GM19351 (cell line): Measurements from ENCODE around the gene GALNT3.

Source experiments
- ATAC-seq: cut with Tn5 transposase; IDR thresholded peaks from one replicate; pipeline ENCODE4 v1.9.1; 2021; ENCODE audit warnings: mild to moderate bottlenecking, moderate library complexity; ENCODE audit not compliant: unreplicated experiment

Gene GALNT3

GRCh38 chr2:165796819-165797530 is 2.9 kb upstream of the GALNT3 start:
- no peak for ATAC-seq

- ATAC-seq = no peak
These were observed 2.1 kb upstream of the GALNT3 start for GRCh38 chr2:165796129-165796528.

GRCh38 chr2:165795011-165795410 is 964 bp upstream of the GALNT3 start:
- peak; percentile 24 for ATAC-seq

GRCh38 chr2:165794536-165794928 is 485 bp upstream of the GALNT3 start:
- ATAC-seq = peak; percentile 94

- peak; percentile 2 for ATAC-seq
These were observed 777 bp downstream of the GALNT3 start for GRCh38 chr2:165793161-165793778.

- no peak for ATAC-seq
These were observed 2.0 kb downstream of the GALNT3 start for GRCh38 chr2:165792104-165792454.

- no peak for ATAC-seq
These were observed 2.5 kb downstream of the GALNT3 start for GRCh38 chr2:165791421-165792103.

GRCh38 chr2:165790466-165790865 is 3.6 kb downstream of the GALNT3 start:
- ATAC-seq = no peak

- ATAC-seq = no peak
These were observed 6.7 kb downstream of the GALNT3 start for GRCh38 chr2:165787334-165787733.

- ATAC-seq = no peak
These were observed 14.3 kb downstream of the GALNT3 start for GRCh38 chr2:165779706-165780105.

GRCh38 chr2:165778653-165779451 is 15.2 kb downstream of the GALNT3 start:
- no peak for ATAC-seq

- no peak for ATAC-seq
These were observed 15.9 kb downstream of the GALNT3 start for GRCh38 chr2:165778187-165778556.

GRCh38 chr2:165777522-165778186 is 16.4 kb downstream of the GALNT3 start:
- peak; percentile 65 for ATAC-seq

GRCh38 chr2:165776796-165777195 is 17.3 kb downstream of the GALNT3 start:
- no peak for ATAC-seq

- no peak for ATAC-seq
These were observed 18.0 kb downstream of the GALNT3 start for GRCh38 chr2:165776013-165776412.

GRCh38 chr2:165773684-165774083 is 20.4 kb downstream of the GALNT3 start:
- ATAC-seq = no peak

- no peak for ATAC-seq
These were observed 21.9 kb downstream of the GALNT3 start for GRCh38 chr2:165772183-165772582.

- ATAC-seq = no peak
These were observed 27.6 kb downstream of the GALNT3 start for GRCh38 chr2:165766326-165766927.

GRCh38 chr2:165762723-165763122 is 31.3 kb downstream of the GALNT3 start:
- no peak for ATAC-seq

- ATAC-seq = no peak
These were observed 36.0 kb downstream of the GALNT3 start for GRCh38 chr2:165757906-165758675.
